GM21447 (cell line): ENCODE data around the gene USH2A.

Experiments used
- ATAC-seq: cut with Tn5 transposase; IDR thresholded peaks from one replicate; pipeline ENCODE4 v1.9.1; 2021; ENCODE audit not compliant: unreplicated experiment

The USH2A gene

GRCh38 chr1:216210081-216210480 lies 213.2 kb downstream of the USH2A start:
- ATAC-seq, result no peak

DNA sequence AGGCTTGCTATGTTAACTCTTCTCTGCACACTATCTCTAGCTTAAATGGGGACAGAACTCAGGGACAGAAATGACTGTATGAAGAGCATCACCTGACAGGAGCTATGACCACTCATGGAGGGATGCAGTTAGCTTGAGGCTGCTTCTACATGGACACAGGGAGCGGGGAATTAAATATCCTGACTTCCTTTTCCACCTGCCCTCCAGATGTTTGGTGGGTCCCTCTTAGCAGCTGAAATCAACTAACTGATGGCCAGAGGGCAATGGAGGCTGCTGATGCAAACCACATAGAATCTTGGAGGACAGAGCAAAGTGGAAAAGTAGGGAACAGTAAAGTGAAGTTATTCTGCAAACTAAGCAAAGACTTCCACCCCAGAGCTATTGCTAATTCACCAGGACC lies 214.1 kb downstream of the USH2A start:
- ATAC-seq, result no peak

DNA sequence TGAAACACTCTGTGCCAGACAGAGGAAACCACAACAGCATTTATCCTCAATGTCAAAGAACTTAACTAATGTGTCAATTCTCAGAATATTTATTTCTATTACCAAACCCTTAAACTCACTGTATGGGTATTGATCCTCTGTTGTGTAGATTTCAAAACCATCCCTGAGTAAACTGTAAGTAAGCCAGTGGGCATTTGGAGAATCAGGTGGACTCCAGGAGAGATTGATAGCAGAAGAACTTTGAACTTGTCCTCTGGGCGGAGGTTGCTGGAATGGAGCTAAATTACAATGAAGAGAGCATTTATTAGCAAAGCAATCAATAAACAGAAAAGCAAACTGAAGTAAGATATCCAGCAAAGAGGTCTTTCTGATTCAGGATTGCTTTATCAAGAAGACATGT lies 216.1 kb downstream of the USH2A start:
- ATAC-seq, result no peak

GRCh38 chr1:216205176-216205575 lies 218.1 kb downstream of the USH2A start:
- ATAC-seq, result no peak

DNA sequence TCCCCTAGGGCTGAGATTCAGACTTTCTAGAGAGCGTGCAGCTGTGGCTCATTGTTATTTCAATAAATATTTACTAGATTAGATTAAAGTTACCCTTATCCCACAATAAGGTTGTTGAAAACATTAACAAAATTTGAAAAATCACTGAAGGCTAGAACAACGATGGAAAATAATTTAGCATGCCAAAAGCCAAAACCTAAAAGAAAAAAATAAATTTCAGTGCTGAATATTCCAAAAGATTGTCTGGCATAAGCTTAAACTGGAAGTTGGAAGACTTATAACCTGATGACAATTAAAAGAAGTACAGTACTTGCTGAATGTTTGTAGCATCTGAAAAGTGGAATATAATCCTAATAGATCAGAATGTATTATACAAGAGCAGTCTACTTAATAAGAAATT lies 221.3 kb downstream of the USH2A start:
- no peak for ATAC-seq

GRCh38 chr1:216200941-216201340 lies 222.3 kb downstream of the USH2A start:
- no peak for ATAC-seq

DNA sequence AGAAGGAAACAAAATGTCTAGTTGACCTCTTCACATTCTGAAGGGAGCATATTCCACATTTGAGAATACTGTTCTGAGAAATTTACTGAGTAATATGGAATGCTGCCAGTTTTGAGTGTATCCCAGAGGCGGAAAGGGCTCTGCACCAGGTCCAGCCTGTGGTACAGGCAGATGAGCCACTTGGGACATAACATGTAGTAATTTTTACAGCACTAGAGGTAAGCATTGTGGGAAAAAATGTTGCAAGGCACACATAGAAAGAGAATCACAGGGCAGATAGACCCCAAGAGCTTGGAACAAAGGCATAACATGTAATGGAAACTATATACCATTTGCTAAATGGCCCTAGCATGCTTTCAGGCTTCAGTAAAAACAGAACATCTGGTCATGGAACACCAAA lies 228.5 kb downstream of the USH2A start:
- no peak for ATAC-seq

- ATAC-seq, result no peak
Measured at GRCh38 chr1:216193839-216194443, 229.3 kb downstream of the USH2A start.

DNA sequence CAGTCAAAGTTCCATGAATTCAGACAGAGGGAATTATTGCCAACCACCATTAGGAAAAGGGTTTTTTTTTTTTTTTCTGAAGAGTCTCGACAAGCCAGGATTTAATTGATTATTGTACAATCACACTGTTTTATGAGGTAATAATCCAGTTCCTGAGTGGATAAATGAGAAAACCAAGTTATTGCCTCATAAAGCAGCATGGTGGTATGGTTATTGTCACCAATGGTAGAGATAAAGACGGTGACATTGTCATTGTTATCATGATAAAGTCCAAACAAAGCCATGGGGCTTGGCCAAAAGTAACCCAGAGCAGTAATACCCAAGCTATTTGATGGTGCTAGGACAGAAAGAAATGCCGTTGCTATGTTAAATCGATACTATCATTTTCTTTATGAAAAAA lies 232.8 kb downstream of the USH2A start:
- no peak for ATAC-seq

GRCh38 chr1:216186816-216187215 lies 236.4 kb downstream of the USH2A start:
- no peak for ATAC-seq

- no peak for ATAC-seq
Measured at GRCh38 chr1:216186141-216186540, 237.1 kb downstream of the USH2A start.

GRCh38 chr1:216184126-216184680 lies 239.0 kb downstream of the USH2A start:
- ATAC-seq, result no peak

DNA sequence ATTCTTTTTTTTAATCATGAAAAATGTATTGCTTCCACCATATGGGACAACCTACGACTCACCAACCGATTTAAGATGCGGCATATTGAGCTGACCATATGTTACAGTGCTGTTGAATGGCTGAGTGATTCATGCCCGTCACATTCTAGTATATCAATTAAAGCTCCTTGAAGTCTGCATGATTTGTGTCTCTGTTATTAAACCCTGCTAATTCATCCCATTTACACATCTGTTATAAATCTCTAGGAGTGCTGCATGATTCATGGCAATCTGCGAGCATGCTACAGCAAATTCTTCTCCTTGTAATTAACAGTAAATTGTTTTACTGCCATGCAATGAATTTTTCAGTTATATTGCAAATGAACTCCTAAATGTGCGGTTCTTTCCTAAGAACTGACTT lies 239.8 kb downstream of the USH2A start:
- ATAC-seq, result no peak

DNA sequence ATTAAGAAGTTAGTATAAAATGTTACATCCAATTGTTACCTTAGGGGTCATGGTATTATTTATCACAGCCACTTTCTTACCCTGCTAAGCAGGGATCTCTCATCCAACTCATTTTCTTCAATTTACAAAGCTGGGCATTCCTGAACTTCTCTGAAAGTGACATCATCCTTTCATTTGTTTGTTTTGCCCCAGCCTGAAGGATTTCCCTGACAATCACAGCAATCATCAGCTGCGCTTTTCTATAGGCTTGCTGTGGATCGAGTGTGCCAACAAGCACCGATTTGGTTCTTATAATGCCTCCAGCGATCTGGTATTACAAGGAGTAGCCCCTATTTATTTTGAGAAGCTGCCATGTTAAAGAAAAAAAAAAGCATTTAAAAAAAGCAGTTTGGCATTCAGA lies 240.2 kb downstream of the USH2A start:
- no peak for ATAC-seq

- ATAC-seq, result no peak
Measured at GRCh38 chr1:216181590-216181989, 241.7 kb downstream of the USH2A start.

DNA sequence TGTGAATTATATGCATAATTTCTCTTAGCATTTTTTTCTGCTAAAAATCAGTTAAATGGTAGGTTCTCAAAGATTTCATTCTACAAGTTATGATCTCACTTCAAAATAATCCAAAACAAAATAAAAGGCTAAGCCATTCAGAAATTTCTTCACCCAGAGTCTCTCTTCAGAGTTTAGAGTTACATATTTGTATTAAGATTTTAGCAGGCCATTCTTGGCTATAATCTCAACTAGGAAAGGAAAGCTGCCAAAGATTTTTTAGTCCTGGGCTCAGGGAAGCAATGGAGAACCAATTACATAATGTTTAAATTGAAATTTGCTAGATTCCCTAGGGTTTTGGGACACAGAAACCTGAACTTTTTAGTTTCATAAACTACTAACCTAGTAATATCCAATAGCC lies 245.0 kb downstream of the USH2A start:
- ATAC-seq, result no peak

- no peak for ATAC-seq
Measured at GRCh38 chr1:216176970-216177369, 246.3 kb downstream of the USH2A start.

DNA sequence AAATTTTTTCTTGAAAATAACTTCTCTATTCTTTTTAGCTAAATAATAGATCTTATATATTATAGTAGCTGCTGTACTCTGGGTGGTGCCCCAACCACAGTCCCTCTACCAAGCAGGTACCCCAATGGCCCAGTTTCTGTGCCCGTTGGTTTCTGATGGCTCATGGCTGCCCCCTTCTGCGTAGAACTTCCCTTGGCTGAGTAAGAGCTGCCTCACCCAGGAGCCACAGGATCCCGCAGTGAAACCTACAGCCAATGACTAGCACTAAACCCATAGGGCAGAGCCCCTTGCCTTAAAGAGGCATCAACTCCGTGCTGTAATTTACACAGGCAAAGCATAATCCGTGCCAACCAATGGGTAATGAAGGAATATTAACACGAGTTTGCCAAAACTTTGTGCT lies 247.5 kb downstream of the USH2A start:
- no peak for ATAC-seq

GRCh38 chr1:216173376-216173995 lies 249.8 kb downstream of the USH2A start:
- ATAC-seq, result no peak

DNA sequence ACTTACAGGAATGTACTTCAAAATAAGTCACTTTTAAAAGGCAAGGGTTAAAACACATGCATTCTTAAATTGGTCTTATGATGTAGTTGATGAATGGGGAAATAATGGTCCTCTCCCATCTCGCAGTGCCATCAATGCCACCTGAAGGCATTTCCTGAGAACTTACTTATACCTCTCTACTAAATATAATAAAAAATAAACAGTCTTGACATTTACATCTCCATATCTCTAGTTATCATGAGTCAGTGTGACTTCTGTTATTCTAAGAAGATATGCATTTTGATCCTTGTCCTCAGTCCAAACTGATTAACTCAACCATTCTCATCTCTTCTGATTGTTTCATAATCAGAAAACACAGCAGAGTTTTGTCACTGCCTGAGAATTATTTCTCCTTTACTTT lies 253.9 kb downstream of the USH2A start:
- no peak for ATAC-seq

- ATAC-seq, result no peak
Measured at GRCh38 chr1:216168546-216168945, 254.7 kb downstream of the USH2A start.

DNA sequence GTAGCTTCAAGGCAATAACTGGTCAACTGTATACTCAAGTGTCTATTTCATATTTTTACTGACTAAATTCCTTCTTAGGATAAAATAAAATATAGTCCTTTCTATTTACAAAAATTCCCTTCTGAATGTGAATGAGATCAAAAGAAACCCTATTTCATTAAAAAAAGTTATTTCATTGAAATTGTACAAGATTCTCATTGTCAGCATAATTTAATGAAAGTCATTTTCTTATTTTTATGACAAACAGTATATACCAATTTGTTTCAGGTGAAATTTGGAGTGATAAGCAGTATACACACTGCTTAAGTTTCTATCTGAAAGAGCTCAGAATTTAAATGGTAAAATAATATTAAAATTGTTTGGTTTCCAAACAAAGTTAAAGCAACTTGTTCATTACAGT lies 269.2 kb downstream of the USH2A start:
- no peak for ATAC-seq

GRCh38 chr1:216153130-216153529 lies 270.1 kb downstream of the USH2A start:
- no peak for ATAC-seq
